Cardiac muscle cell (in vitro differentiated cells and primary cell): ENCODE measurements around the gene FGF5. TPM values are rescaled to one million over a fixed set of nuclear protein-coding genes. Genes with fewer than 3 reads are reported as not detected.
A peak's percentile ranks its signal among the peaks of the same experiment; 100 is the strongest.

Experiments used
- DNase-seq, 2 donors: peaks; one replicate each; pipeline versions ENCODE4 v3.0.0 to v3.0.0-alpha.2; 2010 to 2017; ENCODE audit warnings: low read depth in 1 of 2, low spot score in 1 of 2
- H3K27ac ChIP-seq: fragments of 200-600 bp; sonication (generic); 2 replicates; pipeline ENCODE4 v1.5.1; 2016
- H3K27me3 ChIP-seq: fragments of 200-600 bp; sonication (generic); 2 replicates; pipeline ENCODE4 v1.6.0; 2016; ENCODE audit warnings: control low read depth
- H3K36me3 ChIP-seq: fragments of 200-600 bp; sonication (generic); 2 replicates; pipeline ENCODE4 v1.5.1; 2016; ENCODE audit warnings: control low read depth
- H3K4me1 ChIP-seq: fragments of 200-600 bp; sonication (generic); 2 replicates; pipeline ENCODE4 v1.8.1; 2017; ENCODE audit warnings: low read depth, mild to moderate bottlenecking, mixed run types
- H3K4me3 ChIP-seq: fragments of 200-600 bp; sonication (generic); 2 replicates; pipeline ENCODE4 v1.5.1; 2016; ENCODE audit warnings: mild to moderate bottlenecking
- H3K9me3 ChIP-seq: fragments of 200-600 bp; sonication (generic); 2 replicates; pipeline ENCODE4 v1.5.1; 2017; ENCODE audit warnings: low read depth, mild to moderate bottlenecking, control low read depth
- CTCF ChIP-seq: IDR thresholded peaks from 2 replicates; pipeline ENCODE4 v1.5.1; 2012; ENCODE audit warnings: low read depth, mild to moderate bottlenecking, low read length
- polyA plus RNA-seq: library from polyadenylated mRNA; unstranded; fragments of >200 nt; fragmentation: Nextera tagmentation; extraction: Ambion mirVana; gene quantifications from 2 replicates; pipeline ENCODE4 v1.2.1, GENCODE V29; 2016
- total RNA-seq: library from RNA; depleted of rRNA; stranded (reverse); fragments of >200 nt; gene quantifications from 2 replicates; pipeline ENCODE4 v1.2.3, GENCODE V29; 2016

FGF5 gene
- total RNA-seq (0.21 and 0.28 TPM in 2 replicates), polyA plus RNA-seq (0.97 and 2.0 TPM in 2 replicates)

GRCh38 chr4:80266253-80266901 is at the start of gene FGF5:
Gene FGF5, plus strand, starts transcription at chr4:80266664. Its CDS starts 161 bp downstream, at chr4:80266825.
- Histone ChIP-seq H3K27ac (no peak within 1 kb of the TSS), H3K4me3 (peak within 1 kb of the TSS; percentile 30), H3K27me3 (peaks cover 88% of the 10 kb centered on the region), H3K4me1 (peaks cover 10% of the 10 kb centered on the region), H3K36me3 (no peaks in the 10 kb centered on the region), H3K9me3 (no peaks in the 10 kb centered on the region)
- peak; percentile 63 to 72 for DNase-seq
- no peak for TF ChIP-seq CTCF

GRCh38 chr4:80219301-80220025 is 47.0 kb upstream of the FGF5 start:
- Histone ChIP-seq H3K9me3 (no peaks in the 10 kb centered on the region), H3K36me3 (no peaks in the 10 kb centered on the region), H3K27ac (no peak overlapping the region), H3K4me3 (no peak overlapping the region), H3K27me3 (peaks cover 59% of the 10 kb centered on the region), H3K4me1 (no peaks in the 10 kb centered on the region)
- no peak for TF ChIP-seq CTCF
- peak; percentile 46 to 69 for DNase-seq

GRCh38 chr4:80220711-80221110 is 45.8 kb upstream of the FGF5 start:
- Histone ChIP-seq H3K4me1 (no peaks in the 10 kb centered on the region), H3K27me3 (peaks cover 67% of the 10 kb centered on the region), H3K36me3 (no peaks in the 10 kb centered on the region), H3K4me3 (no peak overlapping the region), H3K9me3 (no peaks in the 10 kb centered on the region), H3K27ac (no peak overlapping the region)
- TF ChIP-seq CTCF: no peak
- no peak for DNase-seq

- H3K27ac ChIP-seq: no peak overlapping the region
- no peaks in the 10 kb centered on the region for H3K4me1 ChIP-seq
- peak; percentile 45 for TF ChIP-seq CTCF
- no peaks in the 10 kb centered on the region for H3K36me3 ChIP-seq
- peaks cover 66% of the 10 kb centered on the region for H3K27me3 ChIP-seq
- DNase-seq: peak in 1 of 2 donors; percentile 57
- no peak overlapping the region for H3K4me3 ChIP-seq
- no peaks in the 10 kb centered on the region for H3K9me3 ChIP-seq
These were observed 45.3 kb upstream of the FGF5 start for GRCh38 chr4:80221161-80221560.

- Histone ChIP-seq H3K27me3 (peaks cover 74% of the 10 kb centered on the region), H3K27ac (no peak overlapping the region), H3K4me3 (no peak overlapping the region), H3K9me3 (no peaks in the 10 kb centered on the region), H3K4me1 (no peaks in the 10 kb centered on the region), H3K36me3 (no peaks in the 10 kb centered on the region)
- TF ChIP-seq CTCF: no peak
- no peak for DNase-seq
These were observed 40.9 kb upstream of the FGF5 start for GRCh38 chr4:80225595-80225994.
